Measurements from ENCODE around the gene ITM2C.

ITM2C gene

DNA sequence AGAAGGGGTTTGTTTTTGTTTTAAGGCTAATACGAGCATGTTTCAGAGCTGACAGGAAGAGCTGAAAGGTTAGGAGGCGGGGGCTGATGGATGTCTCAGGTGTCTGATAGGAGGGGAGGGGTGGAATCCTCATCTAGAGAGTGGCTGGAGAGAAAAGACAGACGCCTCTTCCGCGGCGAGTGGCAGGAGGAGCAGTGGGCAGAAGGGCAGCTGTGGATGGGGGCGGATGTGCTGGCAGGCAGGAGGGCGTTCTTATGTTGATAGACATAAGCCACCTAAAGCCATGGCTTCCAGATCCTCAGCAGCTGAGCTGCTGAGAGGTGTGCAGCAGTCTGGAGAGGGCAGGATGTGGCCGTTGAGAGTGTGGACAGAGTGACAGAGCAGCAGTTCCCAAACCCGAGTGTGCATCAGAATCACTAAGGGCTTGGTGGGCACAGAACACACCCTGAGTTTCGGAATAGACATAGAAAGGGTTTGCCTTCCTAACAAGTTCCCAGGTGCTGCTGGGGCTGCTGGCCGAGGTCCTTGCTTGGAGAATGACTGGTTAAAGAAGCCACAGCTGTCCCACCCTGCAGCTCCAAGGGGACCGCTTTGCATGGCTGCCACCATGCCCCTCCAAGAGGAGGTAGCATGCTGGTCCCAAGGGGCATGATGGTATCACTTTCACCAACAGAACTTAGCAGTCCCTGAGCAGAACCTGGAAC, 3.0 kb upstream of the ITM2C start:
- peak; percentile 56 for DNase-seq

DNA sequence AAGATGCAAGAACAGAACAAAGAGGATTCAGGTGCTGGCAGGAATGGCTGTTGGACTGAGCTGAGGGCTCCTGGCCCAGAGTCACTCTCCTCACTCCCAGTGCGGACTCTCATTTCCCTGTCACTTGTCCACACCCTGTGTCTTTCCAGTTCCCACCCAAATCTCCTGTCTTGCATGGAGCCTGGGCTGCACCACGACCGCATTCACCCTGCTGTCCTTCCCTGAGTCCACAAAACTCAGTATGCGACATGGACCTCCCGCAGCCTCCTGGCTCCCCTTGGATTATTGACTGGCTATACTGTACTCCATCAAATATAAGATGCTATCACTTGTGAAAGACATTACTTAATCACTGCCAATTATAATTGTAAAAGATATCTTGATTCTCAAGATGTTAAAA, 2.5 kb upstream of the ITM2C start:
- DNase-seq, result no peak

DNA sequence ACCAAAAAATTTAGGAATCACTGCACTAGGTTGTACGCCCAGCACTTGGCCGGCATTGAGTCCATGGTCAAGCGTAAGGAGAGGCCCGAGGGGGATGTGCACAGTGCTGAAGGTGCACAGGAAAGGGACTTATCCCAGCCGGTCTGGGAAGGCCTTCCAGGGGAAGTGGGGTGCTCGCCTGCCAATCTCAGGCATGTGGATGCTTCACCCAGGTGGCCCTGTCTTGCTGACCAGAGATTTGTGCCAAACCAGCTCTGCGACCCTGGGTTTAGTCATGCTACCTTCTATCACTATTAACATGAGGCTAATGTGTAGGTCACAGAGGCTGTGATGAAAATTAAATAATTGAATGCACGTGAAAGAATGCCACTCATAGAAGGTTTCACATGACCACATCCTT, 1.7 kb upstream of the ITM2C start:
- no peak for DNase-seq

DNA sequence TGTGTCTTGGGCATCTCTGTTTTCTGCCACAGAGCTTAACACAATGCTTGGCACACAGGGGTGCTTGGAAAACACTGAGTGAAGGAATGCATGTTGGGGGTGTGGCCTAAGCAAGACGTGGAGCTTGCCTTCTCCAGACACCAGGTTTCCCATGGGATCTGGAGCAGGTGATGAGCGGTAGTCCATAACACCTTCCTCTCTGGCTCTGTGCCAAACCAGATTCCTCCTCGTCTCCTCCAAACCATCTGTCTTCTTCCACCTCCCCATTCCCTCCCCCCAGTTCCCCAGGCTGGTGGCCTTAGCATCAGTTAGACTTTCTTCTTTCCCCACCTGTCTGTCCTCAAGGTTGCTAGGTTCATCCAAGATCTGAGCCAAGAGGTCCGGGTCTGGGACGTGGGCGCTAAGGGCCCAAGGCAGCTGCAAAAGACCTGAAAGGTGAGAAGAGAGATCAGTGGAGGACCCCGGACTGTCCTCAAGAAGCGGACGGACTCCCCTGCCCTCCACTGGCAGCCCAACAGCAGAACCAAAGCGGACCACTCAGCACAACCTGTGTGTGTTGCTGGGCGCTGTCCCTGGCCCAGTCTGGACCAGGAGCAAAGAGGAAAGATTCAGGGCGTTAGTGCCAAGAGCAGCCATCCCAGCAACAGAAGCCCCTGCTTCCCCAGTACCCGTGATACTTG, 1.2 kb upstream of the ITM2C start:
- DNase-seq, result no peak

DNA sequence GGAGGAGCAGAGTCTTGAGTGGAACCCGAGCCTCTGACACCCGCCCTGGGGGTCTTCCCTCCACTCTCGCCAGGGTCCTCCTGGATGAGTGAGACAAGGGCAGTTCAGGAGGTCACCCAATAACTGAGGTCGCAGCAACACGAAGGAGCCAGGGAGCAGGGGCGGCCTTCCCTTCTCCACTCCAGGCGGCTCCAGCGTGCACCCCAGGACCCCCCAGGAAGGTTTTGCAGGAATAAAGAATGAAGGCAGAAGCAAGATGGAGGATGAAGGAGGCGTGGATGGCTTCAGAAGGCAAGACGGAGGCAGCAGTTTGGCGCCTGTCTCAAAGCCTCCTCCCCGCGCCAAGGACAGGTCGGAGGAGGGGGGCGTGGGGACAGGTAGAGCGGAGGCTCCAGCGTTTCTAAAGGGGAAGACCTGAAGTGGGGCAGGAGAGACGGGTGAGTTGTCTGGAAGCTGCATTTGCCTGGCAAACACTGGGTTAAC, 579 bp upstream of the ITM2C start:
- DNase-seq, result no peak

DNA sequence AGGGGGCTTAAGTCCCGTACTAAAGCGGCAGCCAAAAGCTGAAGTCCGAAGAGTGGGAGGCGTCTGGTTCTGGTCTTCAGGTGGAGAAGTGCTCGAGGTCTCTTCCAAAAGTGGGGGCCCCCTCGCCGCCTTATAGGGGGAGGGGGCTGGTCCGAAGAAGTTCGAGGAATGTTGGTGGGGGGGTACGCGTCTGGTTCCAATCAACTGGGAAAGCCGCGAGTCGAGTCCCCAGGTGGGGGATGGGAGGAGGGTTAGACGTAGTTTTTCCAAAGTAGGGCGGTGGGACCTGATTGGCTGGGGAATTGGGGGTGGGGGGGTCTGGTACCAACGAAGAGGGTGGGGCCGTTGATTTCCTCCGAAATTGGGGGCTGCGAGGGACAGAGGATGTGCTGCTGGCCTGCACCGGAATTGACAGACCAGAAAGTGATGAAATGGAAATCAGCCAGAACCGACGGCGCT, 594 bp downstream of the ITM2C start:
- no peak for DNase-seq

DNA sequence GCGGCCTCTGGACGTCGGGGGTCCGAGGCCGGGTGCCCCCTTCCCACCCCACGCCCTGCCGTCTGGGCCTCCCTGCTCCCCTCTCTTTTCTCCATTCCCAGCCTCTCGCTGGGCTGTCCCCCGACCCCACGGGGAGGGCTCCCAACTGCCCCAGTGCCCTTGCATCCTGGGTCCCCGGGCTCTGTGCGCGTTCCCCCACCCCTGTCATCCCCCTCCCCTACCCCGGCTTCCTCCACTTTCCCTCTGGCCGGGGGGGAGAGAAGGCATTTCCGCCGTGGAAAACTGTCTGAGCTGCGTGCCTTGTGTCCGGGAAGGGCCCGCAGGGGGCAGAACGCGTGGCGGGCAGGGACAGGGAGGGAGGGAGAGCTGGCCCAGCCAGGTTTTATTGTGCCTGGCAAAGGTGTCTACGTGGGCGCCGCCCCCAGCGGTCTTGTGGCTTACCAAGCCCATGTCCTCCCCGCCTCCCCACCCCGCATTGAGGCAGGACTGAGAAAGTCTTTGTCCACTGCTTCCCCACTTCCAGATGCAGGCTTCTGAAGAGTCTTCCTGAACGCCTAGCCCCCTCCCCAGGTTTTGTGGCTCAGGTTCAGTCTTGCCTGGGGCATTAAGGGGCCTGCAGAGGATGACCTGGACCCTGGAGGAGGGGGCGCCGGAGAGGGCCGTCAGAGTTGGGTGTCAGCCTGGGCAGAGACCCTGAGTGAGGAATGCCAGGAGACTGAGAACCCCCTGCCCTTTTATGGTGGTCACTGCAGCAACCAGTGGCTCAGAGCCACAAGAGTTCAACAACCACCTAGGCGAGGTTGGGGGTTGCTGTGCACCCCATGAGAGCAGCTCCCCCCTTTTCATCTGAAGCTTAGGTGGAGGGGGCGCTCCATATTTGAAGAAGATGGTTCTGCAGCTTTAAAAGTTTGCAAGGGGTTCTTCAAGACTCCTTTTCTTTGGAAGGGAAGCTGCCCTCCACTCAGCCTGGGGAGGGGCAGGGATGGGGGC, 1.3 kb downstream of the ITM2C start:
- DNase-seq, result no peak

DNA sequence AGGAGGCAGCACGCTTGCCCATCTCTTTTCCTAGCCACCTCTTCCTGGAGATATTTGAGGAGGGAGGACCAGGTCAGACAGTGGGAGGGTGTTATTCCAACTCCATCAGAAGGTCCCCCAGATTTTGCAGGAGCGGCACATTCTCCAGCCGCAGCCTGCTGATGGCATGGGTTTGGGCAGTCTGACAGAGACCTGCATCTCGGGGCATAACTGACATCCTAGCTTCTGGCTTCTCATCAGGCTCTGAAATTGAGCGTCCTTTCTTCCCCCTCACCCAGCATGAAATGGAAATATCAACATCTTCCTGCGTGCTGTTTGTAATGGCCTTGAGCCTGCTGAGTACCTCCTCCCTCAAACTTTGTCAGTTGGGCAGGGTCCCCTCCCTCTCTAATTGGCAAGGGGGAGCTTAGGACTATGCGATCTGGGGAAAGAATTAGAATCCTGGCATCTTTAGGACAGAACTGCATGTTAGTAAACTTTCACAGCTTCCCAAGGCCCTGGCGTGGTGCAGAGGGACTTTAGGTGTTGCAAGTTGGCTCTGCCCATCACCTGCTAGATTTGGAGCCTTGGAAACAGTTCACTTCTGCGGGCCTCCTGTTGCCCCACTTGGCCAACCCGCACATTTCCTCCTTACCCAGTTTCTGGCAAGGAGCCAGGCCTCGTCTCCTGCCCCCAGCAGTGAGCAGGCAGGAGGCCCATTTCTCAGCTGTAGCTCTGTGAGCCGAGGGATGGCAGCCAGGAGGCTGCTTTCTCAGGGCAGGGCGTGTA, 2.2 kb downstream of the ITM2C start:
- DNase-seq, result no peak

DNA sequence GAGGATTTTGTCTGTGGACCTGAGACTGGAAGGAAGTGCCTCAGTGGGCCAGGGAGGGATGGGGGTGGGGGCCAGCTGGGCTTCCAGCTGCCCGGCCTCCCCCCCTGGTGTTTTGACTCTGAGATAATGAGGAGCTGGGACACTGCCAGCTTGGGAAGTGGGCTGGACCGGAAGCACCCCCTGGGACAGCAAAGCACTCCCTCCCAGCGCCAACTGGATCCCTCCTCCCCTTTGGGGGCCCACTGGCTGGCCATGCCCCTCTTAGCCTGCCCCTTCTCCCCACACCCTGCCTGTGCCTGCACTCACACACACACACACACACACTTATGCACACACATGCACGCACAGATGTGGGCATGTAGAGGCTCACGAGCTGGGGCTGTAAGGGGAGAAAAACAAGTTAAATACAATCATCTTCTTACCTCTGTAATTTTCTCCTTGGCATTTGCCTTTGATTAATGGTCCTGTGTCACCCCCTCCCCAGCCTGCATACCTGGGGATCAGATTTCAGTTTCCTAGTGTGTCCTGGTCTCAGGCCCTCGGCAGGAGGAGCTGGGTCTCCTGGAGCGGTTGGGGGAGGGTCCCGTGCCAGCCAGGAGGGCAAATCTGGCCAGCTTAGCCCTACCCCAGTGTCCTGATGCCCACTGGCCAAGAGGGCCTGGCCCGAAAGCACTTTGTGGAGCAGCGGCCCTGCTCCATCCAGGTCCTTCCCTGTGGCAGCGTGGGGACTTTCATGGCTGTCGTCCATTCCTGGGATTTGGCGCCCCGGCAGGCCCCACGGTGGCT, 3.6 kb downstream of the ITM2C start:
- no peak for DNase-seq

DNA sequence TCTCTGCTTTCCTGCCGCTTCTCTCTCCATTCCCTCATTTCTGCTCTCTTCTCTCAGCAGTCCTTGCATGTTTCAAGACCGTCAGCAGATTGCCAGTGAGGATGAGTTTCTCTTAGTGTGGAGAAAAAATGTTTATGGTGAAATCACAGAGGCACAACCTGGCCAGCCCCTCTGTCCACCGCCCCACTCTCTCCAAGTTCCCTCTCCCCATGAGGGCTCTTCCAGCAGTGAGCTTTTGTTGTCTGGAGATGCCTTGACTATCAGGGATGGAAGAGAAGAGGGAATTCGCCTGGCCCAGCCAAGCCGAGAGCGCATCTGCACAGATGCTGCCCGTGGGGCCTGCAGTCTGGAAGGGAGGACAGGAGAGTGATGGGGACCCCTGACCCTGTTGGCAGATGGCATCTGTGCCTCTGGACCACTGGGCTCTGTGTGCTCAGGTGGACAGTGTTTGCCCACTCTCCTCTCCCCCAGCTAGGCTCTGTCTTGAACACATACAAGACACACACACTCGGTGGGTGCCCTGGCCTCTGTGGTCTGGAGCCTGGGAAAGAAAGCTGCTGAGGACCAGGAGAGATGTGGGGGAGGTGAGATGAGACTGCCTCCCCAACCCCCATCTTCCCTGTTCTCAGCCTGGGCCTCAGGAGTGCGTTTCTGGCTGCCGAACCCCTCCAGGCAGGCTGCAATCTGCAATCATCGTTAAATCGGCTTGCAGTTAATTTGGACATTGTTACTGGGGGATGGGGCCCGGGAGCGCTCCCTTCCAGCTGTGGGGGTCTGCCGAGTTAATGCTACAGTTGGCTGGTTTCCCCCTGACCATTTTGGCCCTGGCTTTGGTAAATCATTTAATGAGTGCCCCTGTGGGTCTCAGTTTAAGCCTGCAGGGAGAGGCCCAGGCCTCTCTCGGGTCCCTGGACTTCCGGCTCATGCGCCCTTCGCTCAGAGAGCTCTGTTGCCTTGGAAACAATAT, 4.5 kb downstream of the ITM2C start:
- no peak for DNase-seq

DNA sequence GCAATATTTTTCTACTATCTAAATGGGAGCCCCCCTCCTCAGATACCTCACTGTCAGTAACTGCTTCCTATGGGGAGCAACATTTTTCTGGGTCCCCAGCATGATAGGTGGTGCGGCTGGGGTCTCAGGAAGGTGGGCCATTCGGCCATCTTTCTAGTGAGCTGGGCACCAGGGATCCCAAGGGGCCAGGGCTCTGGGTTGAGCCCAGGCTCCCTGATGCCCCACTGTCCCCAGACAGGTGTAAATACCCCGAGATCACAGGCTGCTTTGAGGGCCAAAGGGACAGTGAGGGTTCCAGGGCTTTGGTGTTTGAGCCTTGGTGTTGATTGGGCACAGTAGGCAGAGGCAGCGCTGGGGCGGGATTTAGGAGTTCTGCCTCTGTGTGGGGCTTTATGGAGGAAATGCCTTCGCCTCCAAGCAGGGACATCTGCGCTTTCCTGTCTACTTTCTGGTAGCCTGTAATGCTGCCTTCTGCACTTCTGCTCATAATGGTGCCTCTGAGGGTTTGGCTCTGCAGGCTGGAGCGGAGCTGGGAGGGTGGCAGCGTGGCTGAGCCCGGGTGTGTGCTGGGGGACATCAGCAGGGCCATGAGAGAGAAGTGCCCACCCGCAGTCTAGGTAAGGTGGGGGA, 5.3 kb downstream of the ITM2C start:
- no peak for DNase-seq

DNA sequence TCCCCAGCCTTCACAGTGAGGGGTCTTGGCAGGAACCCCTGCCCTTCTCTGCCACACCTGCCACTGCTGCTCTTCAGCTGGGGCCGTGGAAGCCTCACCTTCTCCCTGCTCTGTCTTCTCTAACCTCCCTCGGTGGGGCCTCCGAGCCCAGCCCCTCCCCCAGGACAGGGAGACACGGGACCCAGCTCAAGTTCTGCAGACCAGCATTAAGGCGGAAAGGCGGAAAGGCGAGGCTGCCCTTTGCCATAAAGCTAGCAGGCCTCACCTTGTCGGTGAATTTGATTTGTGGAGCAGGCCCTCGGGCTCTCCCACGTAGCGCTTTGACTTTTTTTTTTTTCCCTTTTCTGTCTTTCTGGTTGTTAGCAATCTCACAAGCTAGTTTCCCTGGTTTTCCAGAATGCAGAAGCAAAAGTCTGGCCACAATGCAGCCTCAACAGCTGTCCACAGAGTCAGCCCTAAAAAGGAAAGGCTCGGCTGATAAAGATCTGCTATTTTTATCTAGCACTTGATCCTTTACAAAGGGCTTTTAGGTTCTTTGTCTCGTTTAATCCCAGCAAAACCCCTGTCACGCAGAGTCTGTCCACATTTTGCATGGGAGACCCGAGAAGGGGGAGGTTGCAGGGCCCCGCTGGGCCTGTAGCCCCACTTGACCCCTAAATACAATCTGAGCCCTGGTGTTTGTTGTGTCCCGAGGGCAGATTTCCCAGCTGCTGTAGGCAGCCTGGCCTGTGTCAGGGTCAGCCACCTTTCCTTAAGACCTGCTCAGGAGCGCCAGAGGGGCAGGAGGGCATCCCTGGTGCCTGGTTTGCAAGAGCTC, 6.0 kb downstream of the ITM2C start:
- no peak for DNase-seq

DNA sequence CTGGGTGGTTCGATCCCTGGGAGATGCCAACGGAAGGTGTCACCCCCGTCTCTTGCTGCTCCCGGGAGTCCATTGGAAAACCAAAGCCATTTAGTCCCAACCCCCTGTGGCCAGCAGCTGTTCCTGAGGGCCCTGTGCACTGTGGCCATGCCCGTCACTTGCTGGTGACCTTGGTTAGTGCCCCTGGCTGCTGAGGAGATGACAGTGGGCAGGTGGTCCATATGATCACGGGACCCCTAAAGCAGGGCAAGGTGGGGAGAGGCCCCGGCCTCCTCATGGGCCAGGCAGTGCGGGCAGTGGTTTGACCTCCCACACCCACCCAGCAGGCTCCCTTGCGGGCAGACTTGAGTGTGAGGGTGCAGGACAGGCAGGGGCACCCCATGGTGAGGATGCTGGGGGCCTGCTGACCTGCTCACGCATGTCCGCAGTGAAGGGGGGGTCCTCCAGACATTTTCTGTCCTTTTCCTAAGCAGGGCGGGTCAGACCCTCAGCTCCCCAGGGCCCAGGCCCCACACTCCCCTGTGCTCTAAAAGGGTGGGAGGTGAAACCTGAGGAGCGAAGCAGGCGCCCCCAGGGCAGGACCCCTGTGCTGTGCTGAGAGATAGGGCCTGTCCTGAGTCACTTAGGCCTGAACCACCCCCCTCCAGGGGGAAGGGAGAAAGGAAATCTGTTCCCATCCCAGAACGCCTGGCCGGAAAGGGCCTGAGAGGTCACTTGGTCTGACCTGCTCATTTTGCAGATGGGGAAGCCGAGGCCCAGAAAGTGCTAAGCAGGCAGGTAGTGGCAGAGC, 6.8 kb downstream of the ITM2C start:
- no peak for DNase-seq

DNA sequence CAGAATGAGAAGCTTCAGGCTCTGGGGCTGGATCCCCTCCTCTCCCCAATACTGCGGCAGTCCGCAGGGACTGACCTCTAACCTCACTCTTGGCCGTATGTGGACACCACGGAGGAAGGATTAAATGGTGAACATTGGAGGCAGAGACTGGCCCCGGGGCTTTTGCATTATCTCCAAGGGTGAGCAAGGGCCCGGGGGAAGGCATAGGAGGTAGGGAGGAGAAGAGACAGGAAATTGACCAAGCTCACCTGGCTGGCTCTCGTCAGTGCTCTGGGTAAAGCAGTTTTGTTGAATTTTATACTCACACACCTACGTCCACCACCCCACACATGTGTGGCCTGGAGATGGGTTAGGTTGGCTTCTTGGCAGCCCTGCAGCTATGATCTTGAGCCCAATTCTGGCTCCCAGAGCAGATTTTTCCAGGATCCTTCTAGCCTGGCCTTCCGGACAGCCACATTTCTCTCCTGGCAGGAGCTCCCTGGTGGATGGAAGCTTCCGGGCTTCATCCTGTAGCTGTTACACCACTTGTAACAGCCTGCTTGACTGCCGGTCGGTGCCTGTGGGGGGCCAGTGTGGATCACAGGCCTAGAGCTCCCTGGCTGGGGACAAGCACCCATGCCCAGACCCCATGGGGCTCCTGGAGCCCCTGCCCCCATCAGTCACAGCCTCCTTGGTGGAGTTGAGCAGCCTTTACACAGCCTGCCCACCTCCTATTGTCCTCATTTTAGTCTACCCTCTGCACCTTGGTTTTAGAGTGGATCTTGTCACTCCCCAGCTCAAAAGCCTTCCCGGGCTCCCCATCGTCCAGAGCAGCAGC, 7.6 kb downstream of the ITM2C start:
- no peak for DNase-seq

DNA sequence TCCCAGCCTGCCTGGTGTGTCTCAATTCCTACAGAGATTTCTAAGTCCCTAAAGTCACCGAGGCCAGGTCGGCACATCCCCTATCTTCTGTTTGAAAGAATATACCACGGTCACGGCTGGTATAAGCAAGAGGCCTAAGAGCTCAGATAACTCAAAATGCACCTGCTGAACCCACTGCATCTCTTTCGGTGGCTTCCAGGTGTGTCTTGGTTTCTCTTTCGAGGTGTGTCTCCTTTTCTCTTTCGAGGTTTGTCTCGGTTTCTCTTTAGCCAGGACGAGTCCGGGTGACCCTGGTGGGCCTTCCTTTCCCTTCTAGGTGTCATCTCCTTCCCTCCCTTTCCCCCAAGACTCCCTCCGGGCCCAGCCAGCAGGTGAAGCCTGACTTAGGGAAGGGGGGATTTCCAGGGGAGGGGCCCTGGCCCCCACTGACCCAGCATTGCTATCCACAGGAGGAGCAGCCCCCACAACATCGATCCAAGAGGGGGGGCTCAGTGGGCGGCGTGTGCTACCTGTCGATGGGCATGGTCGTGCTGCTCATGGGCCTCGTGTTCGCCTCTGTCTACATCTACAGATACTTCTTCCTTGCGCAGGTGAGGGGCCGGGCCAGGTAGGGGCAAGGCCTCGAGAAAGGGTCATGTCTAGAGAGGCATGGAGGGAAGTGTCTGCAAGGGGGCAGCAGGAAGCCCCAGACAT, 8.4 kb downstream of the ITM2C start:
- DNase-seq, result no peak

DNA sequence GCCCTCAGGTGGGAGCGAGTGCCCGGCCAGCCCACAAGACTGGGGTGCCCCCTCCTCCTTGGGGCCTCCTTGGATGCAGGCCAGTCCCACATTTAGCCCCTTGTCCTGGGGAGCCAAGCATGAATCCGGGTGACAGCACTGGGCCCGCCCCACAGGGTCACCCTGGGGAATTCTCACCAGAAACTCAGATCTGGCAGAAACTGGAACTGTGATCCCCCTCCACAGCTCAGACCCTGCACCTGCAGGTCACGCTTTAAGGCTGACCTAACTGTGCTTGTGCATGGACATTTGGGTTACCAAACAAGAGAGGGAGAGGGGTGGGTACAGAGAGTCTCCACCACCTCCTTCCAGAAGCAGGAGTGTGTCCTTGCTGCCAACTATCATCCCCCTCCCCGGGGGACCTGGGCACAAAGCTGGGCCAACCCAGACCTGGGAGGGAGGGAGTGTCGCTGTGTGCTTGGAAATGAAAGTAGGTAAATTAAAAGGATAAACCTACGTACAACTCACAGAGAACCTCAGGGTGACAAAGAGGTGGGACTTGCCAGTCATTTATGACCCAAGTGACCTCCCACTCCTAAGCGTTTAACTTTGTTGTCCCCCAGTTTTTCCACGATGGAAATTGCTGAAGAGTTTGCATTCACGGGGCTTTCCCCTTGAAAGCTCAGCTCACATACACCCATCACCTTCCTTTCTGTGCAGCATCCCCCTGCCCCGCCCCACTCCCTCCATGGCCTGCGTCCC, 9.1 kb downstream of the ITM2C start:
- no peak for DNase-seq

All from SHP77 treated with DMSO at 0.1 percent for 48 hours (cell line).